GM23248 (cell line): ENCODE data around the gene GDF7. TPM values are rescaled to one million over a fixed set of nuclear protein-coding genes. Genes with fewer than 3 reads are reported as not detected.

ENCODE experiments used
- DNase-seq: peaks from one replicate; pipeline ENCODE4 v3.0.0-alpha.2; 2015
- H2AFZ ChIP-seq: fragments of 200-600 bp; sonication (generic); 2 replicates; pipeline ENCODE4 v1.6.1; 2016; ENCODE audit warnings: antibody characterized with exemption
- H3F3A ChIP-seq: fragments of 200-600 bp; sonication (generic); 2 replicates; pipeline ENCODE4 v1.6.1; 2016; ENCODE audit warnings: mild to moderate bottlenecking, antibody characterized with exemption, mixed run types; ENCODE audit not compliant: insufficient read depth
- H3K27ac ChIP-seq: fragments of 200-600 bp; sonication (generic); 2 replicates; pipeline ENCODE4 v1.5.1; 2016; ENCODE audit warnings: mild to moderate bottlenecking
- H3K27me3 ChIP-seq: fragments of 200-600 bp; sonication (generic); replicated peaks from 2 replicates; pipeline ENCODE4 v1.6.1; 2016; ENCODE audit warnings: mild to moderate bottlenecking; ENCODE audit not compliant: insufficient read depth
- H3K36me3 ChIP-seq: fragments of 200-600 bp; sonication (generic); 2 replicates; pipeline ENCODE4 v1.6.1; 2016; ENCODE audit warnings: low read depth, mild to moderate bottlenecking
- H3K4me1 ChIP-seq: fragments of 200-600 bp; sonication (generic); 2 replicates; pipeline ENCODE4 v1.6.1; 2016; ENCODE audit warnings: mild to moderate bottlenecking; ENCODE audit not compliant: insufficient read depth
- H3K4me2 ChIP-seq: fragments of 200-600 bp; sonication (generic); one replicate; pipeline ENCODE4 v1.6.1; 2016; ENCODE audit warnings: mild to moderate bottlenecking; ENCODE audit not compliant: unreplicated experiment
- H3K4me3 ChIP-seq: fragments of 200-600 bp; sonication (generic); 2 replicates; pipeline ENCODE4 v1.5.1; 2016; ENCODE audit warnings: mild to moderate bottlenecking
- H3K79me2 ChIP-seq: fragments of 200-600 bp; sonication (generic); 2 replicates; pipeline ENCODE4 v1.6.1; 2016; ENCODE audit warnings: mild to moderate bottlenecking; ENCODE audit not compliant: insufficient read depth
- H3K9ac ChIP-seq: fragments of 200-600 bp; sonication (generic); 2 replicates; pipeline ENCODE4 v1.6.1; 2016; ENCODE audit warnings: mild to moderate bottlenecking
- H3K9me2 ChIP-seq: fragments of 200-600 bp; sonication (generic); 2 replicates; pipeline ENCODE4 v1.6.1; 2016; ENCODE audit warnings: mixed run types, mild to moderate bottlenecking, moderate library complexity; ENCODE audit not compliant: insufficient read depth
- H3K9me3 ChIP-seq: fragments of 200-600 bp; sonication (generic); one replicate; pipeline ENCODE4 v1.6.1; 2017; ENCODE audit warnings: low read depth
- H4K20me1 ChIP-seq: fragments of 200-600 bp; sonication (generic); 2 replicates; pipeline ENCODE4 v1.6.0; 2016; ENCODE audit not compliant: insufficient read depth
- EZH2 ChIP-seq: fragments of 200-600 bp; sonication (generic); IDR thresholded peaks from 2 replicates; pipeline ENCODE4 v1.6.1; 2018; ENCODE audit warnings: antibody characterized with exemption, mild to moderate bottlenecking; ENCODE audit not compliant: insufficient read depth, poor library complexity, severe bottlenecking
- EZH2phosphoT487 ChIP-seq: fragments of 200-600 bp; sonication (generic); IDR thresholded peaks from 2 replicates; pipeline ENCODE4 v1.6.1; 2018; ENCODE audit warnings: antibody characterized with exemption, moderate library complexity, mild to moderate bottlenecking, low read depth; ENCODE audit not compliant: insufficient read depth
- WGBS, 2 experiments: methylation state at CpG; one replicate each; pipeline ENCODE4 v1.1.6; 2015 to 2017; ENCODE audit warnings: low lambda C conversion rate in 2 of 2, low coverage in 1 of 2; ENCODE audit errors: missing lambda C conversion rate in 2 of 2; 5-methylcytosine and 5-hydroxymethylcytosine counted together
- in situ Hi-C: fragments of 300-500 bp; cut with MboI; formaldehyde crosslinking; loops from 2 replicates; pipeline ENCODE4 v1.15.0; 2020
- polyA plus RNA-seq: library from polyadenylated mRNA; unstranded; fragments of >200 nt; fragmentation: Nextera tagmentation; extraction: Ambion mirVana; gene quantifications from 2 replicates; pipeline ENCODE4 v1.2.1, GENCODE V29; 2016
- total RNA-seq: library from RNA; depleted of rRNA; stranded (reverse); fragments of >200 nt; shearing (Covaris generic); gene quantifications from 2 replicates; pipeline ENCODE4 v1.2.3, GENCODE V29; 2014; rRNA removed

The GDF7 gene
- total RNA-seq (not detected in 2 replicates), polyA plus RNA-seq (0.03 TPM in 1 of 2 replicates, not detected in the other)

DNA sequence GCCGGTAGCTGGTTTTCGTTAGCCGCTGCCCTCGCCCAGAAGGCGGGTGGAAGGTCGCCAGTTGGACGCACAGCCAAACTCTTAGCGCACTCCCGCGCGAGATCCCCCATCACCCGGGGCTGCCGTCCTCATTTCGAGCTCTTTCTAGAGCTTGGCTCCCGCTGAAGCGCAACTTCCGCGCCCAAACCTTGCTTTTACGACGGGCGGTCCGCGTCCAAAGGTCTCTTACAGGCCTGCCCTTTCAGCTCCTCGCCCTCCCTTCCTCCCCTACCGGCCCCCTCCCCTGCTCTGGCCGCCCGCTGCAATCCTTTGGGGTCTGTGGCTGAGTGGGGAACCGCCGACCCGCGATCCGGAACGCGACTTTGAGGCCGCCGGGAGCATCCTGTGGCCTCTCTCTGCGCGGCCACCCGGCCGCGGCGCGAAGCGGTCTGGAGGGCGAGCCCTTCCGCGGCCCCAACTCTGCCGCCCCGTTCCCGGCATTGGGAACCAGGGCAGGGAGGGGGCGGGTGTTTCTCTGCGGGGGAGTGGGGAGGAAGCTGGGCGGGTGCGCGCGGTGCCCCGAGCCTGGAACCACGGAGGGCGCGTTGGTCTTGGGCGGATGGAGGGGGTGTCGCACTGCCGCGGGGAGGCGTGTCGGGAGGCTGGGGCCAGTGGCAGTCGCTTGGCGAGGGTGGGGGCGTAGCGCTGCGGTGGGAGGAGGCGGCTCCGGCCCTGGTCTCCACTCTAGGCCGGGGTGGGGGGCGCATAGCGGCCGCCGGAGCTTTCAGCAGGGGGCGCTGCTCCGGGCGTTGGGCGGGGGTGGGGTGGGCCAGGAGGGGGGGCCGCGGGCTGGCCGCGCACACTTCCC lies at the start of gene GDF7:
Gene GDF7, plus strand, starts transcription at position 841 of the 847 bp plus-strand sequence. CDS start 96 bp downstream, outside the sequence.
- peak within 1 kb of the TSS; percentile 38 for H3K4me3 ChIP-seq
- in situ Hi-C loops = no loop called here

DNA sequence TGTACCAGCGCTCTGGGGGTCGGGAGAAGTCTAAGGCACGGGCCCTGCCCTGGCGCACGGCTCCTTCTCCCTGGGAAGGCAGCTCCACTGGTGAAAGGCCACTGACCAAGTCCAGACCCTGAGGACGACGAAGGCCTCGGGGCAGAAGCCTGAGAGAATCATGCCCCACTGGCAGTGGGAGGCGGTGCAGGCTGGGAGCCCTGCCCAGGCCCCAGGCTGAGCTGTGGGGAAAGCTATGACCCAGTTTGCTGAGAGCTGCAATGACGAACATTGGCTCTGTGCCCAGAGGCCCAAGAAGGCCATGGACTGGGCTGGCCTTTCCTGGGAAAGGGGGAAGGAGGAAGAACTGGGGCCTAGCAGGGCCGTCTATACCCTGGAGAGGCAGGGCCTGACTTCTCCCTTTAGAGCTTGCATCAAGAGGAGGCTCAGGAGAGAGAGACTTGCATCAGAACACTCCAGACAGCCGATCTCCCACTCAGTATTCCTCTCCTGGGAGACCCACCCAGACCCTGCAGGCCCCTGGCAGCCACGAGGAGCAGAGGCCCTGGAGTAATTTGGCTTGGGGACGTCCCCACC lies 49.0 kb upstream of the GDF7 start:
- 31% methylated on average over 14 of the region's 14 CpGs for WGBS, 2 experiments
- H3K4me1 ChIP-seq = peaks cover 14% of the 10 kb centered on the region
- no peaks in the 10 kb centered on the region for H3K79me2 ChIP-seq
- H2AFZ ChIP-seq = peak overlapping the region; percentile 81
- H3K27me3 ChIP-seq = no peaks in the 10 kb centered on the region
- H3K9me3 ChIP-seq = no peaks in the 10 kb centered on the region
- TF ChIP-seq EZH2 = no peak
- no peak for TF ChIP-seq EZH2phosphoT487
- peak overlapping the region; percentile 53 for H3K4me2 ChIP-seq
- peak; percentile 99 for DNase-seq
- no peaks in the 10 kb centered on the region for H3K36me3 ChIP-seq
- in situ Hi-C loops = no loop called here
- no peaks in the 10 kb centered on the region for H4K20me1 ChIP-seq
- no peaks in the 10 kb centered on the region for H3K9me2 ChIP-seq
- H3F3A ChIP-seq = no peaks in the 10 kb centered on the region
- H3K27ac ChIP-seq = peak overlapping the region; percentile 93
- H3K9ac ChIP-seq = peak overlapping the region; percentile 94
- no peak overlapping the region for H3K4me3 ChIP-seq

More for the DNA sequence above, at the start of gene GDF7:
- H3K9me3 ChIP-seq = no peaks in the 10 kb centered on the region
- H3K9ac ChIP-seq = no peak within 1 kb of the TSS
- peak within 1 kb of the TSS; percentile 3 for H3K4me2 ChIP-seq
- DNase-seq = peak; percentile 30
- no peaks in the 10 kb centered on the region for H3F3A ChIP-seq
- H3K9me2 ChIP-seq = no peaks in the 10 kb centered on the region
- no peaks in the 10 kb centered on the region for H3K4me1 ChIP-seq
- peak within 1 kb of the TSS; percentile 61 for H2AFZ ChIP-seq
- no peak within 1 kb of the TSS for H3K27ac ChIP-seq
- H3K27me3 ChIP-seq = peaks cover 90% of the 10 kb centered on the region
- 2 to 3% methylated on average over 48 to 82 of the region's 86 CpGs for WGBS, 2 experiments
- TF ChIP-seq EZH2phosphoT487 (peak; percentile 29; the same call in 1 of the 2 replicates), EZH2 (peak; percentile 84)
- H3K36me3 ChIP-seq = no peaks in the 10 kb centered on the region
- no peaks in the 10 kb centered on the region for H3K79me2 ChIP-seq
- H4K20me1 ChIP-seq = no peaks in the 10 kb centered on the region

DNA sequence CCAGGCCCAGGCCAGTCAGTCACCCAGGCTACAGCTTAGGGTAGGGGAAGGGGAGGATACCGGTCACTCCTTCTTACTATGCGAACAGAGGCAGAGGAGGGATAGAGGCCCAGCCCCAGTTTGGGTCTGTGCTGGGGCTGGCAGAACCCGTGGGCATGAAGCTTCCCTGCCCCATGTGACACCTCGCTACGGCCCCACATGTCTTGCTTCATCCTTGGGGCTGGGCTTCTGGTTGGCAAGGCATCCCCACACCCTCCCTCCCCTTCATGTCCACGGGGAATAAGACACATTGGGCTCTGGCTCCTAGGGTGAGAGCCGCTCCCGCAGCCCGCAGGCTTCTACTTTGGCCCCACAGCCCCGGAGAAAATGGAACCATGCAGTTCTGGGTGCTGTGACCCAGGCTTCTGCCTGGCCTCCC lies 48.5 kb upstream of the GDF7 start:
- peak overlapping the region; percentile 94 for H3K9ac ChIP-seq
- no peaks in the 10 kb centered on the region for H4K20me1 ChIP-seq
- peak overlapping the region; percentile 81 for H2AFZ ChIP-seq
- H3K4me2 ChIP-seq = peak overlapping the region; percentile 53
- no peaks in the 10 kb centered on the region for H3F3A ChIP-seq
- 30 to 36% methylated on average over 9 to 10 of the region's 10 CpGs for WGBS, 2 experiments
- DNase-seq = peak; percentile 59
- peak overlapping the region; percentile 93 for H3K27ac ChIP-seq
- no peaks in the 10 kb centered on the region for H3K27me3 ChIP-seq
- no peak for TF ChIP-seq EZH2
- no peaks in the 10 kb centered on the region for H3K36me3 ChIP-seq
- peaks cover 14% of the 10 kb centered on the region for H3K4me1 ChIP-seq
- no peak overlapping the region for H3K4me3 ChIP-seq
- in situ Hi-C loops = no loop called here
- no peaks in the 10 kb centered on the region for H3K79me2 ChIP-seq
- H3K9me2 ChIP-seq = no peaks in the 10 kb centered on the region
- H3K9me3 ChIP-seq = no peaks in the 10 kb centered on the region

DNA sequence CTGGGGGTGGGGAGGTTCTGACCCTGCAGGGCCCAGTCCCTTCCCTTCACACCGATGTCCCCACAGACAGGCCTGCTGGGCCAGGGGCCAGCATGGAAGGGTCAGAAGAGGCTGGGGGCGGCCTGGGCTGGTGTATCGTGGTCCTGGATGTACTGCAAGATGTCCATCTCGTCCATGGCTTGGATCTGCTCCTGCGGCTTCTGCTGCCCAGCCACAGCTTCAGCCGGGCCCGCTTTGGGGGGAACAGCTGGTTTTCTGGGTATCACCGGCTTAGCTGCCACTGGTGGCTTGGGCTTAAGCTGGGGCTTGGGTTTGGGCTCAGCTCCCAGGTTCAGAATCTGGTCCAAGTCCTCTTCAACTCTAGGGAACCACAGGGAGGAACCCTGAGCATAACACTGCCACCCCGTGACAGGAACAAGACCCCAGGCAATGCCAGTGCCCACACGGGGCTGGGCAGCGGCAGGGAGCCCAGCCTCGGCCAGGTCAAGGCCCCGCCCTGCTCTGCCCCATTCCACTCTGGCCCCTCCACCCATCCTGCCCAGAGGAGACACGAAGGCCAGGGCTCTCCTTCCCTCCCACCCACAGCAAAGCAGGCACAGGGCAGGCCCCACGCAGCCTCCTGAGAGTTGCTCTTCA lies 47.9 kb upstream of the GDF7 start:
- no peaks in the 10 kb centered on the region for H3K36me3 ChIP-seq
- H3K9ac ChIP-seq = peak overlapping the region; percentile 94
- H4K20me1 ChIP-seq = no peaks in the 10 kb centered on the region
- in situ Hi-C loops = no loop called here
- H3K9me2 ChIP-seq = no peaks in the 10 kb centered on the region
- 80% methylated on average over 13 to 14 of the region's 15 CpGs for WGBS, 2 experiments
- no peaks in the 10 kb centered on the region for H3F3A ChIP-seq
- H2AFZ ChIP-seq = no peak overlapping the region; the same call in 1 of the 2 replicates
- no peak overlapping the region for H3K4me2 ChIP-seq
- H3K4me3 ChIP-seq = no peak overlapping the region
- H3K4me1 ChIP-seq = peaks cover 14% of the 10 kb centered on the region
- no peaks in the 10 kb centered on the region for H3K79me2 ChIP-seq
- no peak for DNase-seq
- H3K27ac ChIP-seq = peak overlapping the region; percentile 93
- TF ChIP-seq EZH2 = no peak
- no peak for TF ChIP-seq EZH2phosphoT487
- no peaks in the 10 kb centered on the region for H3K9me3 ChIP-seq
- H3K27me3 ChIP-seq = no peaks in the 10 kb centered on the region
